ENCODE results near the gene NECAB2. TPM values are rescaled to one million over a fixed set of nuclear protein-coding genes. Genes with fewer than 3 reads are reported as not detected.

Gene NECAB2
- total and polyA plus RNA-seq, 4 donors: 0.10 to 0.57 (median 0.39) TPM

DNA sequence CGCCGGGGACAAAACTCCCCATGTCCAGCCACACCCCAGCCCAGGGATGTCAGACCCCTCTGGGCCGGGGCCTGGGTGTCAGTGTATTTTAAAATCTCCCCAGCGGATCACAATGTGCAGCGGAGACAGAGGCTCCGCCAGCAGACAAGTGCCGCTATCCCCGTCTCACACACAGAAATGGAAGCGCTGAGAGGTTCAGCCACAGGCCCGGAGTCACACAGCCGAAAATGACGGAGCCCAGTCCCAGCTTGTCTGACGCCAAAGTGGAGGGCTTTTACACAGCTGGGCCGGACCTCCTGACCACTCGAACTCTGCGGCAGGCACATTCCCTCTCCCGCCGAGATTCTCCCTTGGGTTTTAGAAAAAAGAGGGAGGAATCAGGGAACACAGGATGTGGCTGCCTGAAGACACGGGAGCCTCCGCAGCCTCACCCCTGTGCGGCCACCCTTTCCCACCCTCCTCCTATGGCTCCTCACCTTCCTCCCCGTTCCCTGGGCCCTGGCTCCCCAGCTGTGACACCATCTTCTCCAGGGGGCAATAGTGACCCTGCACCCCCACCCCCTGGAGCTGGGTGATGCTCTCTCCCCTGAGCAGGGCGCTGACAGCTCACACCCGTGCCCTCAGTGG is 21.8 kb upstream of the NECAB2 start:
- Histone ChIP-seq H3K27me3 (ENCODE audit: control insufficient read depth in 3 of 3, insufficient read depth in 3 of 3, low read length in 2 of 3) (no peaks in the 10 kb centered on the region), H3K4me1 (ENCODE audit: control insufficient read depth in 5 of 5, insufficient read depth in 5 of 5, low read length in 5 of 5) (no peaks in the 10 kb centered on the region), H3K9ac (ENCODE audit: insufficient read depth in 1 of 2, low read length in 2 of 2) (no peak overlapping the region), H3K4me3 (no peak overlapping the region), H3K27ac (ENCODE audit: low read depth in 1 of 2, low read length in 1 of 2) (no peak overlapping the region), H3K36me3 (ENCODE audit: control insufficient read depth in 4 of 4, insufficient read depth in 4 of 4, low read length in 4 of 4) (no peaks in the 10 kb centered on the region), H3K9me3 (ENCODE audit: control insufficient read depth in 4 of 4, insufficient read depth in 3 of 4, low read length in 3 of 4) (no peaks in the 10 kb centered on the region)
- DNase-seq (no peak), ATAC-seq (ENCODE audit: insufficient read depth, low FRiP score) (no peak)
- TF ChIP-seq CTCF (IDR thresholded peaks at IDR 0.05; ENCODE audit: control extremely low read depth, extremely low read depth): no peak
- WGBS, 2 donors: 87 to 89% methylated on average over 24 of the region's 24 CpGs

- WGBS, 2 donors: 89 to 92% methylated on average over 21 of the region's 21 CpGs
- H3K9me3 ChIP-seq (ENCODE audit: control insufficient read depth in 4 of 4, insufficient read depth in 3 of 4, low read length in 3 of 4): no peaks in the 10 kb centered on the region
- TF ChIP-seq CTCF (IDR thresholded peaks at IDR 0.05; ENCODE audit: control extremely low read depth, extremely low read depth): no peak
- no peaks in the 10 kb centered on the region for H3K36me3 ChIP-seq (ENCODE audit: control insufficient read depth in 4 of 4, insufficient read depth in 4 of 4, low read length in 4 of 4)
- DNase-seq (no peak), ATAC-seq (ENCODE audit: insufficient read depth, low FRiP score) (no peak)
- H3K4me1 ChIP-seq (ENCODE audit: control insufficient read depth in 5 of 5, insufficient read depth in 5 of 5, low read length in 5 of 5): no peaks in the 10 kb centered on the region
- no peak overlapping the region for H3K9ac ChIP-seq (ENCODE audit: insufficient read depth in 1 of 2, low read length in 2 of 2)
- no peak overlapping the region for H3K4me3 ChIP-seq
- H3K27ac ChIP-seq (ENCODE audit: low read depth in 1 of 2, low read length in 1 of 2): no peak overlapping the region
- no peaks in the 10 kb centered on the region for H3K27me3 ChIP-seq (ENCODE audit: control insufficient read depth in 3 of 3, insufficient read depth in 3 of 3, low read length in 2 of 3)
These were observed 21.1 kb upstream of the NECAB2 start for GRCh38 chr16:83946781-83947566.

DNA sequence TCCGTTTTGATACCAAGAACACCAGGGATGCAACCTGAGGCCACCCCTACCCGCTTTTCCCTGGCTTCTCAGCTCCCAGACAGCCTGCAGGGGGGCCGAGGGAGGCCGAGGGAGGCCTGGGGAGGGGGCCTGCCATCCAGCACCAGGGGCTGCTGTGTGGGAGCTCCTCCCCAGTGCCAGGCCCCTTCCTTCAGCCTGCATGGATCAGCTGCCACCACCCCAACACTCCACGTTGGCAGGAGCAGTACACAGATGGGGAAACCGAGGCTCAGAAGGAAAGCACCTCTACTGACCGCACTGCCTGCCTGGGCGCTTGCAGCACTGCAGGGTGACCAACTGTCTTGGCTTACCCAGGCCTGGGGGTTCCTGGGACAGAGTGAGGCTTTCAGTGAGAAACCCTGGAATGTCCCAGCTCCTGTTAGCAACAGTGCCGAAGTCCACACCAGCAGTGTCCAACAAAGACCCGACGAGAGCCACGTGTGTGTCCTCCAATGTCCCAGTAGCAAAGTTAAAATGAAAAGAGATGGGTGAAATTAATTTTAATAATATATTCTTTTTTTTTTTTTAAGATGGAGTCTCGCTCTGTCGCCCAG is 20.3 kb upstream of the NECAB2 start:
- 88 to 92% methylated on average over 13 to 14 of the region's 14 CpGs for WGBS, 2 donors
- DNase-seq: no peak
- Histone ChIP-seq H3K27ac (ENCODE audit: low read depth in 1 of 2, low read length in 1 of 2) (no peak overlapping the region), H3K36me3 (ENCODE audit: control insufficient read depth in 4 of 4, insufficient read depth in 4 of 4, low read length in 4 of 4) (no peaks in the 10 kb centered on the region), H3K9ac (ENCODE audit: insufficient read depth in 1 of 2, low read length in 2 of 2) (no peak overlapping the region), H3K9me3 (ENCODE audit: control insufficient read depth in 4 of 4, insufficient read depth in 3 of 4, low read length in 3 of 4) (no peaks in the 10 kb centered on the region), H3K27me3 (ENCODE audit: control insufficient read depth in 3 of 3, insufficient read depth in 3 of 3, low read length in 2 of 3) (no peaks in the 10 kb centered on the region), H3K4me3 (no peak overlapping the region), H3K4me1 (ENCODE audit: control insufficient read depth in 5 of 5, insufficient read depth in 5 of 5, low read length in 5 of 5) (peaks cover 0 to 3% (median 2%) of the 10 kb centered on the region in 5 donors)
- ATAC-seq (ENCODE audit: insufficient read depth, low FRiP score): no peak
- no peak for TF ChIP-seq CTCF (IDR thresholded peaks at IDR 0.05; ENCODE audit: control extremely low read depth, extremely low read depth)

Data from lung (tissue), 12 donors.